DMS 273 (cell line): ENCODE measurements around the gene CNTNAP5.

ENCODE experiments used
- DNase-seq: peaks from one replicate; lab custom pipeline; 2025; ENCODE audit not compliant: unreplicated experiment; lab: John Stamatoyannopoulos, UW

CNTNAP5 gene

GRCh38 chr2:124796647-124797046, 771.6 kb downstream of the CNTNAP5 start:
- DNase-seq = no peak

DNA sequence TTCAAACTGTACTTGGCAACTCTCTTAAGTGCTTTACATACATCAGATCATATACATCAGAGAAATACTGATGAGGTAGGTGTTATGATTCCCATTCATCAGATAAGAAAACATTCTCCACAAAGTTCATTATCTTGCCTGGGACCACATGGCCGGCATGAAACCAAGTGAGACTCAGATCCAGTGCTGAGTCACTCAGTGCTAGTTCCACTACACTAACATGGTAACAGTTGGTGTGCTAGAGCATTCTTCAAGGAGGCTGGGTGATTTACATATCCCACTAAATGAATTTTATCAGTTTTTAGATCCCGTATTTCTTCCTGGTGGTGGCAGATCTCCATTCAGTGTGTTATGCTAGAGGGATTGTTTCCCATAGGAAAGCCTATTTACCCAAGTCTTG, 772.0 kb downstream of the CNTNAP5 start:
- DNase-seq = no peak

DNA sequence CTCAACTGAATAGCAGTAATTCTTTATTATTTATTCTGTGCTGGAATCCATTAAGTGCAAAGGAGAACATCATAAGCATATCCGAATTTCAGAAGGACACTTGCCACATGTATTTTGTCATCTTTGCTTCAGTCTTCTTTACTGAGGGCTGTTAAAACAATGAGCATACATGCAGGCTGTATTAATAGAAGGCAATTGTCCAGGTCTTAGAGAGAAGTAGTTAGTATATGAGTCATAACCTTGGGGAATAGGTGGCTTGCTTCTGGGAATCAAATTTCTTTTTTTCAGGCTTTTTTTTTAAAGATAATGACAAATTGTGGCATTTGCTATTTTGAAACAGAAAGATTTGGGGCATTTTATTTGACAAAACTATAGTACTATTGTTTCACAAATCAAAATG, 773.5 kb downstream of the CNTNAP5 start:
- DNase-seq = no peak

DNA sequence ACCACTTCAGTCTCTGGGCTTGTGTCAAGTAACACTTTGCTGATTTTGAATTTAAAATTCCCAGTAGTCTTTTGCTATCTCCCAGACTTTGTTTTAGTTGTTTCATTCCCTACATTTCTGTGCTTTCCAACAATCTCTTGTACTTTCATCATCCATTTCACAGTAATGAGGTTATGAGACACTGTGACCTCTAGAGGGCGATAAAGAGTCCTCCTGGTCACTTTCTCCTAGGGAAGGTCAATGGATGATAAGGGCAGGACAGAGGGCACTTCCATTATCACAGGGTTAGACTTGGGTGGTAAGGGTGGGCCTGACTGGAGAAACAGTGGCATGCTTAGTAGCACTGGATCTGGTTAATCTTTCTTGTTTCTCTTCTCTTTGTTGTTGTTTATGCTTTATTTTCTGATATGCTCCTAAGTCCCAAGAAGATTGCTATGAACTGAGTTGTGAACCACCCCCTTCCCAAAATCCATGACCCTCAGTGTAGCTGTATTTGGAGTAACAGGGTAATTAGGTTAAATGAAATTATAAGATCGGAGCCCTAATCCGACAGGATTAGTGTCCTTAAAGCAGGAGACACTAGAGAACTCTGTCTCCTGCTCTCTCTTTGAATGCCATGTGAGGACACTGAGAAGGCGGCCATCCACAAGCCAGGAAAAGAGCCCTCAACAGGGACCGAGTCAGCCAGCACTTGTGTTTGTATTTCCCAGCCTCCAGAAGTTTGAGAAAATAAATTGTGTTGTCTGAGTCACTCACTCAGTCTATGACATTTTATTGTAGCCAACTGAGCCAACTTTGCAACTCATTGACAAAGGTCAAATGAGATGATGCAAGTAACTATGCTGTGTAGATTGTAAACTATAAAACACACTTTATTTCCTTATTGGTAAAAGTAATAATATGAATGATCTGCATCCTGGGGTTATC, 779.2 kb downstream of the CNTNAP5 start:
- peak; percentile 70 for DNase-seq

DNA sequence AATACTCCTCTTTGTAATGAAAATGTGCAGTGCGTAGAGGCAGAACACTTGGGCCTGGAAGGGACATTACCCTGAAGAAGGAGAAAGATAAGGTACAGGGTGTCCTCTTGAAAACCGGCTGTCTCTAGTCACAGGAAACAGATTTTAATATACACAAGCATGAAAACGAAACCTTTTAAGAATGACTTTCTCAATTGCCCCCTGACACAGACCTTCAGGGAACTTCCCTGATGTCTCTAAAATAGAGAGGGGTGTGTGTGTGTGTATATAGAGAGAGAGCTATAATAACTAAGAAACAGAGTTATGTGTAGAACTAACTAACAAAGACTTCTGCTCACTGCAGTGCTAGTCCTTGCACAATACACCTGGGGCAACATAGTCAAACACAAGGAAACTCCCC, 780.0 kb downstream of the CNTNAP5 start:
- no peak for DNase-seq

DNA sequence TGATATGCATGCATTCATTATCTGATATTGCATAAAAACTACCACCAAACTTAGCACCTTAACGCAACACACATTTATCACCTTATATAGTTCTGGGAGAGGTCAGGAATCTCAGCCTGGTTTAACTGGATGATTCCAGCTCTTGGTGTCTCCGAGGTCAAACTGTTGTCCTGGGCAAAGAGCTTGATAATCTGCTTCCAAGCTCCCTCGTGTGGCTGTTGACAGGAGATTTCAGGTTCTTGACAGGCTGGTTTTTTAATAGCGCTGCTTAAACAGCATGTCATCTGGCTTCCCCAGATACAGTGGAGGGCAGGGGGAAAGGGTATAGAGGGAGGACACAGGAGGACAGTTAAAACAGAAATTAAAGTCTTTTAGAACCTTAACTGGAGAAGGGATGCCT, 785.0 kb downstream of the CNTNAP5 start:
- peak; percentile 16 for DNase-seq

DNA sequence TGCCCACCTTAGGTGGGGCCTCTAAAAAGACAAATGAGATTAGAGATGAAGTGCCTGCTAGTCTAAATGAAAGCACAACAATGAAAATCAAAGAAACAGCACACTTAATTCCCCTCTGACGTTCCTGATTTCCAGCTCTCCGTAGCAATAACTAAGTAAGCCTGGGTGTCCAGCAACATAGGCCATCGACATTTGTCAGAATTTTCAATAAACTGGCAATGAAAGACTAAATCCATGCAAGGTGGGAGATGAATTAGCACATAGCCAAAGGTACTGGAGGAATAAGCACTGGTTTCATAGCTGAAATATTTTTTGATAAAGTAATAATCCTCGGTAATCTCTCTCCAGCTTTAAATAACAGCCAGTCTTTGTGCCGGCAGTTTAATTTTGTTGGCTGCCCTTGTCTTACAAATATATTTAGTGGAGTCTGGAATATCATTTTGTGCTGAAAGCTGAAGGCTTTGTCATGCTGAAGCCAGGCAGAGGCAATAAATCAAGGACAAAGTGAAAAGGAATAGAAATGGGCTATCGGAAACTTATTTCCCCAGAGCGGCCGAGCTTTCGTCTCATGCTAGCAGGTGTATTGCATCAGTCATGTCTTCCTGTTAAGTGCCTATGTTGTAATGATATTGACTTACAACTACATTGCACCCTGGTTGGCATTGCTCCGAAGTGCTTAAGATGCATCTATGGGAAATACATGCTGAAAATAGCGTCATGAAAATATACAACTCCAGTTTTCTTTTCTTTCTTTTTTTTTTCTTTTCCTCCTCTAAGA, 790.1 kb downstream of the CNTNAP5 start:
- no peak for DNase-seq

DNA sequence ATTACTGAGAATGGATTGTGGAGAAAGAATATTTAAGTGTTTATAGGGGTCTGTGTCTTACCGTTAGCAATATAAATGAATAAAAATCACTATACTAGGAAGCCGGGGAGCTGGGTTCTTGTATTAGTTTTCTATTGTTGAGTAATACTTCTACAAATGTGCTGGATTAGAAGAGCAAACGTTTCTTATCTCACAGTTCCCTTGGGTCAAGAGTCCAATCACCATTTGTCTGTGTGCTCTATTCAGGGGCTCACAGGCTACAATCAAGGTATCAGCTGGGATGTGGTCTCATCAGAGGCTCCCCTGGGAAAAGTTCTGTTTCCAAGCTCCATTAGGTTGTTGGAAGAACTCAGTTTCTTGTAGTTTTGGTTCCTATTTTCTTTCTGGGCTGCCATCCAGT, 790.9 kb downstream of the CNTNAP5 start:
- DNase-seq = no peak

DNA sequence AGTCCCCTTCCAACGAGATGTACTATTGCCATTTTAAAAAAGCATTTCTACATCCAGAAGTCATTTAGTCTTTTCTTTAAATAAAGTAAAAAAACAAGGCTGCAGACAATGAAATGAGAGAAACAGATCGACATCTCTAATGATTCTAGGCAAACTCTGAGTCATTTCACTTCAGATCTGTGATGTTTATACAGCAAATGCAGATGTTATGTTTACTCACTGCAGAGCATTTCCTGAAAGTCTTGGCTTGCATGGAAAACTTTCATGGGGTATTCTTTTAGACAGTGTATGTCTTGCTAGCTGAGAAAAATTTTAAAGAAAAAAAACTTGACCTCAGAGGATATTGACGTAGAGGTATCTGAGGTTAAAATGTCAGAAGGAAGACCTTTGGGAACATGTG, 797.4 kb downstream of the CNTNAP5 start:
- no peak for DNase-seq

DNA sequence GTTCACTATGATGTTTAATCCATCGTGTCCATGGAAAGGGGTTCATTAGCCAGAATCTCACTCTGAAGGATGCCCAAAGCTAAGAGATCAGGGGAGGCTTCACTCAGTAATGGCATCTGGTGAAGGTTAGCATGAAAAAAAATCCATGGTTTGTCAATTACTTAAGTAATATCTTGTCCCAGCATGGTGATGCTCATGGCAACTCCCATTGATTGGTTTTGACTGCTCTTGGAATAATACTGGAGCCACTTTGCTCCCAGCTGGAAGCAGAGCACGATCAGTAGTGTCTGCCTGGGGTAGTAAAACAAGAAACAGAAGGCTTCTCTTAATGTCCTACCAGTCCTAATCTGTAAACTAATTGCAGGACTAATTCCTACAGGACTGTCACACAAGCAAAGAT, 799.4 kb downstream of the CNTNAP5 start:
- DNase-seq = no peak

DNA sequence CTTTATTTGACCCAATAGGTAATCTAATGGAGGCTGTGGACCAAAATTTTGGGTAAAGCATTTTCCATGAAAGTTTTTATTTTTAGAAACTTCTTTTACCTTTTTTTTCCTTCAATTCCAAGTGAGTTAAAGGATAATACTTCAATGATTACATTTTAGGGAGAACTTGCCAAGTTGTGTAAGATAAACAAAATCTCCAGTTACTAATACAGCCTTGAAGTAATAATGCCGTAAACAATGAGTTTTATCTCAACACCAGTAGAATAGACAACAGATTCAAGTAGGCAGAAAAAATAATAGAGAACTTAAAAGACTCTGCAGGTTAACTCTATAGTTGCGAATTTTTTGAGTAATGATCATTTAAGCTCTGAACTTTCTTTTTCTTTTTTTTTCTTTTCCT, 807.4 kb downstream of the CNTNAP5 start:
- DNase-seq = no peak

- DNase-seq = no peak
Measured at GRCh38 chr2:124834331-124834730, 809.2 kb downstream of the CNTNAP5 start.

GRCh38 chr2:124835331-124835730, 810.2 kb downstream of the CNTNAP5 start:
- DNase-seq = no peak

DNA sequence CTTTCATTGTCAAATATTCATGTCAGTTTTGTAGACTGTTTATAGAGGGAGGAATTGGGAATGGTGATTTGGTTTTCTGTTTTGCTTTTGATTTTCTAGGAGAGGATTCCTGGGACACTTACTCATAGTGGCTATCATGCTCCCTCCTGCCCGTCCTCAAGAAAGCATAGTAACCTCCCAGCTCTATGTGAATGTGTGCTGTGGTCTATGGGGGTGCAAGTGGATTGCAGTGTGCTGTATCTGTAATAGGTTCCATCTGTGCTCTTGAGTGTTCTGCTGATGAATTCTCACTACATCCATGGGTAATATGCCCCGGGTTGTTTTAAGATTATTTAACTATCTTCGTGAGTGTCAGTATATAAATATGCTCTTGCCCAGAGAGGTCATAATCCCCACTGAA, 811.3 kb downstream of the CNTNAP5 start:
- no peak for DNase-seq

DNA sequence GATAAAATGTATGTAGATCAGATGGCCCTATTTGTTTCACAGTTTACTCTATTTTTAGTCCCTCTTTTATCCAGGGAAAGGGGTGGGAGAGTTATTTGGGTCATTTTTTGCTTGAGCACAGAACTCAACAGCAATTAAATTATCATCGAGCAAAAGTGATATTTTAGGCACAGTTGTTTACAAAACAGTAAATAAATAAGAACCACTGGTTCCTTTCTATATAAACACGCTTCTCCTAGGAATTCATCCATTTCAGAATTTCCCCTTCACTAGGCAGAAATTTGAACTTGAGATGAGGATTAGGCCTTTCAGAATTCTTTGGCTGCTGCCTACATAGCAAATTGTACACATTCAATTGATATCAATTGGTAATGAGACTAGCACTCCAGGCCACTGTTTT, 812.4 kb downstream of the CNTNAP5 start:
- no peak for DNase-seq

DNA sequence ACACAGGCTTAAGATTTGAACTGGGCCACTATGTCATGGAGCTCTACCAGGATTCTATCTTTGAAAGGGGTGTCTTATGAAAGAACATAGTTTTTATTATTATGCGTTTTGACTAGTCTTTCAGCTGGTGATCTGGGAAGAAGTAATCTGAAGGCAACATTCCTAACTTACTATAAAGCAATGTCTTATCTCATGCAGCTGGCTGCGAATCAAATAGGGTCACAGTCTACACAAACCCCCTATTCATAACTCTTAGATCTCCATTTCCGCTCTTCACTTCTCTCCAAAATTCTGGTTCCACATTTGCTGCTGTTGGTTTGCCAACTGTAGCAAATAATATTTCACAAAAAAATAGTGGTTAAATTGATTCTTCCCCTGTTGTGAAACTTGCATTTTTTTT, 813.3 kb downstream of the CNTNAP5 start:
- no peak for DNase-seq

- no peak for DNase-seq
Measured at GRCh38 chr2:124867247-124867646, 842.2 kb downstream of the CNTNAP5 start.

GRCh38 chr2:124874219-124874618, 849.1 kb downstream of the CNTNAP5 start:
- DNase-seq = no peak

GRCh38 chr2:124874676-124875075, 849.6 kb downstream of the CNTNAP5 start:
- no peak for DNase-seq

DNA sequence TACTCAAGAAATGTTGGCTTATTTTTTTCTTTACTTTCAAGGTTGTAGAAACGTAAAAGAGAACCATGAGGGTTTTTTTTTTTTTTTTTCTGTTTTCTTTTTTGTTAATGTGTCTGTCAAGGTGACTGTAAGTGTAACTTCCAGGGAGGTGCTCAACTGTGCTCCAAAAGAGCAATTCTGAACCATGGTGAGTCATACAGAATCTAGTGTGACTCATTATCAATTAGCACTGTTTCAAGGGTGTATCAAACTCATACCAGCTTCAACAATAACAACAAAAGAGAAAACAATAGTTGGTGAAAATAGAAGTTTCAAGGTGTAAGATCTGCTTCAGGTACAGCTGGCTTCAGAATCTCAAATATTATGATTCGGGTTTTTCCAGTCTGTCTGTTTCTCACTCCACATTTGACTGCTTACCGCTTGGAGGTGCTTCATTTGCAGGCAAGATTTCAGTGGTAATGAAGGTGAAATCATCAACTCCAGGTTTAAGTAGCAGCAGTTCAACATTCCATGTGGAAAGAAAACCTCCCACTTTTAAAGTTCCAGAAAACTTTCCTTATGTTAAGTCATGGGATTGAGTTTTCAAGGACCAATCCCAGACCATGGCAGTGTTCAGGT, 850.6 kb downstream of the CNTNAP5 start:
- no peak for DNase-seq

- no peak for DNase-seq
Measured at GRCh38 chr2:124877141-124877577, 852.1 kb downstream of the CNTNAP5 start.

DNA sequence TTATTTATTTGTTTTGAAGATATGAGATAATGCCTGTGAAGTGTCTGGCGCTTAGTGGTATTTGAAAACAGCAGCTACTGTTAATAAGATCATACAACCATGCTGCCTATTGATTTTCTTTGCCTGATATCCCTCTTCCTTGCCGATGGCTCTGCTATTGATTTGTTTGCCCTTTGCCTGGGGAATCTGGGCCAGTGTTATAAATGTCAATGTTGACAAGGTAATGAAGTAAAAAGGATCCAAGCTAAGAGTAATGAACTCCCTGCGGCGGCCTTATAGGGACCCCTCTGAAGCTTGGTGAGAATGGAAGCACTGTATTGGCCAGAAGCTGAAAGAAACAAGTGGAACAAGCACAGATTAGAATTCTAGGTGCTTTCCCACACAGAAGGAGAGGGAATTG, 854.6 kb downstream of the CNTNAP5 start:
- DNase-seq = no peak
